Measurements from ENCODE around the gene ARHGAP26.

ARHGAP26 gene

DNA sequence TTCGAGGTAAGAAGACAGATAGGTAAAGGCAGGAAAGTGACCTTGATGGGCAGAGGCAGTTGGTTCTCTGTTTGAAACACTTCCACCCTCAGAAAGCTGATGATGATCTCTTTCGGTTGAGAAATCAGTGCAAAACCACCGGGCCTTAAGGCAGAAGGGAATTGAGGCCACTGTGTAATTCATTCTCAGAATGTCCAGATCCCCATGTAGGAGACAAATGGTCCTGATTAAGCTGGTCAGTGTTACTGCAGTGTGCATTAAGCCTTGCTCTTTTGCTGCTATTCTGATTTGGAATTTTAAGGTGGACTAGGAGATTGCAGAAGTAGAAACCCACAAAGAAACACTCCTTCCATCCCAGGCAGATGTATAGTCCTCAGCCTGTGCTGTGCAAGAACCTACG, 255.2 kb downstream of the ARHGAP26 start:
- DNase-seq: no peak

DNA sequence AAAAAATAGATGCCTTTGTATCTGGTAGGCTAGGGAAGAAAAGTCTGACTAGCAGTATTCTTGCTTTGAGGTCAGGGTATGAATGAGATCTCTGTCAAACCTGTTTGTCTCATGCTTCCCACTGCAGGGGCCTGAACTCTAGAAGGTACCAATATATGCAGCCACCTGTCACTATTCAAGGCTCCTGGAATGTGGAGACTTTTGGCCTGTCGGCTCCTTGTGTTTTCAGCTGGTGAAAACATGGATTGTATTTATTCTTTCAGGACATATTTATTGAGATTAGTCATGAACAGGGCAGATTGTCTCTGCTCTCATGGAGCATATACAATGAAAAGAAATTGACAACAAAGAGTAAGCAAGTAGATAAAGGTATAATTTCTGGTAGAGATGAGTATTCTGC, 255.8 kb downstream of the ARHGAP26 start:
- no peak for DNase-seq

DNA sequence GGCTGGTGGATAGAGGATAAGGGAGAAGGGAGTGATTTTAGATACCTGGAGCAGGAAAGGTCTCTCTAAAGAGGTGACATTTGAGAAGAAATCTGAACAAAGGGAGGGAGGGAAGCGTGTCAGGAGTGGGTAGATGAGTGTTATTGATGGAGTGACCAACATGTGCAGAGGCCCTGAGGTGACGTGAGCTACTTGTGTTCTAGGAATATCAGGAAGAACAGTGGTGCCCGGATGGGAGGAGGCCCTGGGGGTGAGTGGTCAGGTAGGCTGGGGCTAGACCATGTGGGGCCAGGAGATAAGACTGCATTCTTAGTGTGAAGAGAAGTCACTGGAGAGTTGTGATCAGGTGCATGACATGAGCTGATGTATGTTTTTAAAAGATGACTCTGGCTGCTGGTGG, 256.2 kb downstream of the ARHGAP26 start:
- no peak for DNase-seq

DNA sequence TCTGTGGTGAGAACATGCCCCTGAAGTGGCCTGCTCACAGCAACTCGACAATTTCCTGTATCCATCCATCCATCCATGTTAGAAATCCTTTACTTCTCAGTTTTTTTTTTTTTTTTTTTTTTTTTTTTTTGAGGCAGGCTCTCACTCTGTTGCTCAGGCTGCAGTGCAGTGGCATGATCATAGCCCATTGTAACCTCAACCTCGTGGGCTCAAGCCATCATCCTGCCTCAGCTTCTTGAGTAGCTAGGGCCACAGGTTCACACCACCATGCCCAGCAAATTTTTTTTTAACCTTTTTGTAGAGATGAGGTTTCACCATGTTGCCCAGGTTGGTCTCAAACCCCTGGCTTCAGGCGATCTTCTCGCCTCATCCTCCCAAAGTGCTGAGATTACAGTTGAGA, 259.1 kb downstream of the ARHGAP26 start:
- no peak for DNase-seq

DNA sequence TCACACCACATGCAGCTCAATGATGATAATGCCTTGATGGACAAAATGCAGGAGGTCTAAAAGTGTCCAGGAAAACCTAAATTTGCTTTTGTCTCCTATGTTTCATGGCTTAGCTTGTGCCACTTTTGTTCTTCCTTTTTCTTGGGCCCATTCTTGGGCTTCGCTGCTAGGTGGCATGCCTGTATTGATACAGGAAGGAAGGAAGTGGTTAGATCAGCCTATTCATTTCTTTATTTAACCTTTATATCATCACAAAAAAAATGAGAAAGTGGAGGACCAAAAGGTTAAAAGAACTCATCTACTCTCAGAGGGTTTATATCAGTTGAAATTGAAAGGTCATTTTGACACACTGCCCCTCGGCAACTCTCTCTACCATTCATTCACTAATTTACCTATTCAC, 260.2 kb downstream of the ARHGAP26 start:
- DNase-seq: no peak

DNA sequence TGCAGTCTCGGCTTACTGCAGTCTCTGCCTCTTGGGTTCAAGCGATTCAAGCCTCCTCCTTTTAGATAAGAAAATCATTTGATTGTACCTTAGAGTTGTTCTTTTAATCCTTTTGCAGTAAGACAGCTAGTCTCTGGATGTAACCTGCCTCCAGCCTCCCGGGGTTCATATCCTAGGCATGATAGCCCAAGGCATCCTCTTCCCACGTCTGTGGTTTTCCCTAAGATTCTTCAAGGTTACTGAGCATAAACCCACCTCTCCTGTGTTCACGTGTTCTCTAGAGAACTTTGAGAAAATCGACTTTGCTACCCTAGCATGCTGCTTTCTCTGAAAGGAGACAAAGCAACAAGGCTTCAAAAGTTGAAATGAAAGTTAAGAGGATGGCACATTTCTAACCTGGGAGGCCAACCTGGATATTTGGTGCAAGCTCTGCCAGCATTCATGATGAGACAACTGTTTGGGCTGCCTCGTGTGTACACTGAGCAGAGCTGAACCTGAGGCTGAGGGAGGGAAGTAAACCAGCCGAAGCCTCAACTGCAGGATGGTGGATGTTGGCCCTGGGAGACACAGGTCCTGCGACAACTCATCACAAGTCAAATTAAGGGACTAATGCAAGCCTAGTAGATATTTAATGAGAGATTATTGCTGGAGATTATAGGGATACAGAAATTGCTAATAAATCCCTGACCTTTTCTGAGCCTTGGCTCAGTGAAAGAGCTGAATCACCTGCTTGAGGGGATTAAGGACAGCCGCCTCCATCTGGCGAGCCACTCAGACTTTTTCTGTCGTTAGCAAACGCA, 261.8 kb downstream of the ARHGAP26 start:
- DNase-seq: no peak

DNA sequence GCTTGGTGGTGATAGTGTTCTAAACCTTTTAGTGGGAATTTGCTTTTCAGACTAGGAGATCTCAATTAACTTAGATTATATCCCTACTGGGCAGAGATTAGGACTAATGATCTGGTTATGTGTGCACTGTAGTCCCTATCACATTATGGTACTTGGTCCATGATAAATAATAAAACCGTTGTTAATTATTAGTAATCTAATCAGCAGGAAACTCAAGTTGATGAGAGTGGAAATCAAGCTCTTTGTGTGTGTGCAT, 262.3 kb downstream of the ARHGAP26 start:
- no peak for DNase-seq

DNA sequence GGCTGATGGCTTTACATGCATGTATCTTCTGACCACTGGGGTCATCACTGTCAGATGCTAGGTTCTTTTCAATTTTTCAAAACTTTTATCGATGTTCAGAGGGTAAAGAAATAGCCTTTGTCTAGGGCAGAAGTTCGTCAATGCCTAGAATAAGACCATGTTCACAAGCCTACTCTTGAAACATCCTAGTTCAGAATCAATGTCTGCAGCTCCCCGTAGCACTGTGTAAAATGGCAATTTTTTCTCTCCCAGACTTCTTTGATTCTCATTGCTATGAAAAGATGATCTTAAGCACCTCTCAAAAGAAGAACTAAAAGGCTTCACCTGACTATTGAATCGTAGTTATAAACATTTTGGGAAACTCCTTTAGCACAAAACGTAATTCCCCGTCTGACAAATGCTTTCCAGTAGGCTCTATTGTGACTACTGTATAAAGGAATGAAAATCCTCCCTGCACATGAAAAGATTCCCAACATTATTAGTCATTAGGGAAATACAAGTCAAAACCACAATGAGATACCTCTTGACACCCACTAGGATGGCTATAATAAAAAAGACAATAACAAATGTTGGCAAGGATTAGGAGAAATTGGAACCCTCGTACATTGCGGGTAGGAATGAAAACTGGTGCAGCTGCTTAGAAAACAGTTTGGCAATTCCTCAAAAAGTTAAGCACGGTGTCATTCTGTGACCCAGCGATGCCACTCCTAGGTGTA, 263.5 kb downstream of the ARHGAP26 start:
- no peak for DNase-seq

DNA sequence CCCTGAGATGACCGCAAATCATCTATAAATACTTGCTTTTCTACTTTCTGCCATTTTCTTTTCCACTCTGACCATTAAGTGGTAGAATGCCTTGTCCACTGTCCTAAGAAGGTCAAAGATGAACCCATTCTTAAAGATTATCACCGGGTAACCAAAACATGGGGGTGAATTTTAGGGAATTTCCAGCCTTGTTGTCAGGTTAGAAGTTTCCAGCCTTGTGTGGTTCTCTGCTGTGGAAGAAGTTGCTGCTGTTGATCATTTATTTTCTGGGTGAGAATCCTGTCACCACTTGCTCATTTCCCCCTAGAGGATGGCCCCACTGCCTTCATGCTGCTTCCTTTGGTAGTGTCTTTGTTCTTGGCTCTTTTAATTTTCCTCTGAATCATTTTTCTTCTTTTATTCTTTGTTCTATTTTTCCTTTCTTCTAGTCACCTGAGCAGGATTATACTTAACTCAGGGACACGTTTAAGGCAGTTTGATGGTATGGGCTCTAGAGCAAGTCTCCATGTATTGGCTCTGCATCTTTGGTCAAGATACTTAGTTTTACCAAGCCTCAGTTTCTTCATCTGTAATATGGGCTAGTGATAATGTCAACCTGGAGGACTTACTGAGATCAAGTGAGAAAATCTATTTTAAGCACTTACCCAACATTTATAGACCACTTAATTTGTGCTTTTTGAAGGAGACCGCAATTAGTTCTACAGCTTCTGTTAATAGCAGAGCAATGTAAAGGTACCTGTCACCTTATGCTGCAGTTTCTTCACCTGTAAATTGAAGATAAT, 266.2 kb downstream of the ARHGAP26 start:
- no peak for DNase-seq

DNA sequence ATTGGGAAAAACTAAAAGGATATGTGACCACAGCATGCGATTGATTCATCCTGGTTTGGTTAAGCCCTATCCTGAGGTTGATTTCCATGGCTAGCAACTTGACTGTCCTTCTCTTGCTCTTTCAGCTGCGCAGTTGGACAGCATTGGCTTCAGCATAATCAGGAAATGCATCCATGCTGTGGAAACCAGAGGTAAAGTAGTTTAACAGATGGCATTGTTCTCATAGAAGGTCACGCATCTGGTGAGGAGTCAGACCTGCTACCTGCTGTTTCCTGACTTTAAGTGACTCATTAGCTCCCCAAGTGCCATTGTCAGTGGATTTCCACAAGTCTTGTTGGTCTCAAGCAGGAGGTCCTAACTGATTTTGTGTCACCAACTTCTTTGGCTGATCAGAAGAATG, 266.9 kb downstream of the ARHGAP26 start:
- no peak for DNase-seq

DNA sequence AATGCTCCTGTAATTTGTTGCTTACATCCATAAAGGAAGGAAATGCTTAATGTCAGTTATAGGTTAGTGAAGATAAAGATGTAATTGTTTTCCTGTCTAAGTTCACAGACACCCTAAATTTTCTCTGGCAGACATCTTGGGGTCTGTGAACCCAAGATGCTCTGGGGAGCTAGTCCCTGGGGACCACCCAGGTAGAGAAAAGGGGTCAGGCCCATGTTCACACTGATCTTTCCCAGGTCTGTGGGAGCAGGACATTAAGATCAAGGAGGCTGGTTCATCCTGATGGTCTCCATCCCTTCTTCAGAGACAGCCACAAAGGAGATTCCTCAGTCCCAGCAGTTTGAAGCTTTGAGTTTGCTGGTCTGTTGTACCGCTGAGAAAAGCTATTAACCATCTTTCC, 267.5 kb downstream of the ARHGAP26 start:
- no peak for DNase-seq

DNA sequence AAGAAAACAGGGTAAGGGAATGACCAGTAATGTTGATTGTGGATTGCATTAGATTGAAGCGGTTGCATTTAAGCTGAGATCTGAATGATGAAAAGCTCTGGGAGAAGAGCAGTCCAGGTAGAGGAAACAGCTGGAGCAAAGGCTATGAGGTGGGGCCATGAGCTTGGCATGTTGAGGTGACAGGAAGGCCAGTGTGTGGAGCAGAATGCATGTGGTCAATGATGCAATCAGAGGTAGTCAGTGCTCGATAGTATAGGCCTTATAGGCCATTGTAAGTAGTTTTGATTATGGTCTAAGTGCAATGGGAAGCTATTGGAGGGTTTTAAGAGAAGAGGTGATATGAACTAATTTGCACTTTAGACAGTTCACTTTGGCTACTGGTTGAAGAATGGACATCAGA, 270.4 kb downstream of the ARHGAP26 start:
- DNase-seq: no peak

DNA sequence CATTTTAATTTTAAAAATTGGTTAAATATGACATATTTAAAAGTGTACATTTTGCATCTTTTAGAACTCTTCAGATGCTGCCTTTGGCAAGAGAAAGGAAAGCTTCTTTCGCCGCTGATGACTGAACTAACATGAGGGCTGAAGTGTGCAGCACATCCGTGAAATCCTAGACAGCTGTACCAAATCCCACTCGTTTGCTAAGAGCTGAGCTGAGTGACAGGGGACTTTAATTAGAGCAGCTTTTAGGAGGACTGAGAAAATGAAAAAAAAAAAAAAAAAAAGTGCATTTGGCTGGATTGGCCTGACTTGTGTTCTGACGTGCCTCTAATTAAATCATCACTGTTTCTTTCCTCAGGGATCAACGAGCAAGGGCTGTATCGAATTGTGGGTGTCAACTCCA, 271.3 kb downstream of the ARHGAP26 start:
- no peak for DNase-seq

DNA sequence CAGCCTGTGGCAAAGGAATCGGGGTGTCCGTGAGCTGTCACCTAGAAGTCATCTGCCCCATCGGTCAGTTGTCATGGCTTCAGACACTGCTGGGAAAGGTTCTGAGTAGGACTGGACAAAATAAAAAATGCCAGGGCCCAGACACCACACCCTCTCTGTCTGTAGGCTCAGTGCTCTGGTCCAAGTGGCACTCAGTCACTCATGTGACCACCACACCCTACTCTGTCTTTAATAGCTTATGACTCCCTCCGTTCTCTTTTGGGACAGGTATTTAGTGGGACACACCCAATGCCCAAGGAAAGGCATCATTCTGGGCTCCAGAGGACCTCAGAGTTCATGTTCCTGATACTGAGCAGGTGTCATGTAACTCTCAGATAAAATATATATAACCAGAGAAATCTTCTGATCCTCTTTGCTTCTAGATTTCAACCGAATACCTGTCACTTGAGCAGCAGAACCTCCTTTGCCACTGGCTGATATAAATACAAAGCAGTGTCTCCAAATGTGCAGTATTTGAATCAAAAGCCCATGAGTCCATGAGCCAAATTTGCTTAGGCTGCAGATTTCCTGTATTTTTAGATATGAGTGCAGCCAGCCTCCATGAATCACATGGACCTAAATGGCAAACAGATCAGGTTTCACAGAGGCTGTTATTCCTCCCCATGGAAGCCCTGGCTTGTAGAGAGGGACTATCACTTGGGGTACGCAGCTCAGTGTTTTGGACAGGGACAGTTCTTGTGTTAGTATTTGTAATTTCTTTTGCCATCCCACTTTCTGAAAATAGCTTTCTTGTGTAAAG, 272.0 kb downstream of the ARHGAP26 start:
- no peak for DNase-seq

DNA sequence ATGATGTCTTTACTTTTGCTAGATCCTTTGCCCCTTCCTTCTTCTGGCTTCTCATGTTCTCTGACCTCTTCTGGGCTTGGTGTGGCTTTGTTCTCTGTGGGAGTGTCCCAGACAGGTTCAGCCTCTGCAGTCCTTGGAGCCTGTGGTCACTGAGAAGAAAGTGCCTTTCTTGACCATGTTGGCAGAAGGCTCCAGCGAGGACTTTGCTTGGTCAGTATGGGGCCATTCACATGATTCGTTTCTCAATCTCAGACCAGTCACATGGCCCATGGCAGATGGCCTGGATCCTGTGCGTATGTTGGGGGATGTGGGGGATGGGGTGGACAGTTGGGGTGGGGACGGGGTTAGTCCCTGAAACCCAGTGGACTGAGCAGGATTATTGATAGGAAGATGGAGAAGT, 274.1 kb downstream of the ARHGAP26 start:
- DNase-seq: no peak

DNA sequence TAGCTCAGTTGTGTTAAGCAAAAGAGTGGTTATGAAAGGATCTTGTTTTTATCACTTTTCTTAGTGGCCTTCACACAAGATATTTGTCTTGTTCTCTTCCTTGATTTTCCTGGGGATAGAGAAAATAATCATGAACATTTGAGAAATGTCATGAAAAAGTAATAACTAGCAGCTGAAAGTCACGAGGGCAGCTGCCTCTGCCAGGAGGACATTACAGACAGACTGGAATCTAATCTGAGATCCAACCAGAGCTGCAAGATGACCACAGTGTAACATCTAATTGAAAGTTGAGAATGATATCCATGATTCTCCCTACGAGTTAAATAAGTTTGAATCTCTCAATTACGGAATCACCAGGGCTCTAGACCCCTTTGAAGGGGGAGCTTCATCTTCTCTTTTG, 274.9 kb downstream of the ARHGAP26 start:
- DNase-seq: no peak

DNA sequence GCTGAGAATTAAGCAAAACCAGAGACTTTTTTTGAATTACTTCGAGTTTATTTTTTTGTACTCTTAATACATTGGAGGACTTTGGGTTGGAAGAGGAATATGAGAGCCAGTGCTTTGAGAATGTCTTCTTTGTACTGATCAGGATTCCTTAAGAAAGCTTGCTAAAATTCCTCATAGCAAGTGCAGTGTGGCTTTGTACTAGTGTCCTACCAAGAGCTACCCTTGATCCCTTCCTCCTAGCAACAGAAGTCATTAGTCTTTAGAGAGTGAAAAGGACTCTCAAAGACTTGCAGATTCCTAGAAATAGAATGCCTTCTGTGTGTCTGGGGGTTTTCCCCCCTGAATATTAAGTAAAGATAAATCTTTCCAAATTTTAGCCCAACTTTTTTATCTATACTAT, 276.1 kb downstream of the ARHGAP26 start:
- DNase-seq: no peak

DNA sequence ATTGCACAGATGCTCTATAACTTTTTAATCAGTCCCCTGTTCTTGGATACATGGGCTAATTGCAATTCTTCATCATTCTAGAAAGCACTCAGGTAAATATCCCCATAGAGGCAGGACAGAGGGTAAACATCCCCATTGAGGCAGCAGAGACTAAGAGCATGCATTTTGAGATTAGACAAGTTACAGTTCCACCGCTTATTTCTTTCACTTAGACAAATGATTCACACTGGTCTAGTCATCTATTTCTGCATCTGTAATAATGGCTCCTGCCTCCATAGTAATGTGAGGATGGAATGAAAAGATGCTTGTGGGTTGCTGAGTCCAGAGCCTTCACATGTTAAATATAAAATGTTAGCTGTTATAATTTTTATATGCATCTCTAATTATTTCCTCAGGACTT, 276.9 kb downstream of the ARHGAP26 start:
- no peak for DNase-seq

DNA sequence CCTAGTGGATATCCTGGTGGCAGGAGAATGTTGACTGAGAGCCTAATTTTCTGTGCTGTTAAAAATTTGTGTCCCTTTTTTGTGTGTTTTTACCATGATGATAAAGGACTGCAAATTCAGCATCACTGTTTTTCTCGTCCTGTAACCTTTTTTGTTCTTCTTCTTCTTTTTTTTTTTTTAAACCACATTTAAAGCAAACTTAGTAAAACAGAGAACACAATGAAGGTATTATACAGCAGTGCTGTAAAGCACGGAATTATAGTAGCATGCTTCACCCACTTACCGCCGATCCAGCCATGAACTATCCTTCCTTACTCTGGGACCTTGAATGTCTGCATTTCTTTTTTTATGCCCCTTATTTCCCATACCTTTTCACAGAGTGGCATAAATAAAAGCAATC, 280.0 kb downstream of the ARHGAP26 start:
- no peak for DNase-seq

DNA sequence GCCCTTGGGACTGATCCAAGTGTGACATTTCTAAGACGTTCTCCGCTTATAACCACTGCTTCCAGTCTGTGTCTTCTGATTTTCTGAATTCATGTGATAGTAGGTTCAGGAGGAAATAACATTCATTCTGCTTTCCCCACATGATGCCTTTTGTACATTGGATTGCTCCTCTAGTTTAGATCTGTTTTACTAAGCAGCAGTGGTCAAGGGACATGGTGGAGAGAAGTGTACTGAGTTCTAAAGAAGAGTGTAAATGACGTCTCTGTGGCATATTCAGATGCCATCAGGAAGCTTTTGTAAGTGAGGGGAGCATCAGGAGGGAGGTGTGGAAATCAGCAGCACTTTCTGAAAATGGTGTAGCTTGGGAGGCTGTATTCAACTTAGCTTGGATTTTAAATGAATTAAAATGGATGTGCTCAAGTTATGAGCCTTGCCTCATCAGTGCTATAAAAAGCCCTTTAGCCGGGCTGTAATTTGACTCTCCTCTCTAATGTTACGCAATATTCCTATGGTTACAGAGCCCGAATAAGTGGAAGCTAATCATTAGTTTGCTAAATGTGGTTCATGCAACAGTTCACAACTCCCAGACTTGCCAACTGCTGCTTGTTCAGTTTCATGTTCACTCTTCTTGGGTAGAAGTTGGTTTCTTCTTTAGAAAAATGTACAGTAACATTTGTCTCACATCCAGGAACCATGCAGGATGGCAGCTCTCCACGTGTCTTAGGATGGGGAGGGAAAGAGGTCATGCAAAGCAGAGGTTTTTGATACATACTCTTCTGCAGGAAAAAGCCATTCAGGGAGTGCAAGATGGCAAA, 281.3 kb downstream of the ARHGAP26 start:
- no peak for DNase-seq

DNA sequence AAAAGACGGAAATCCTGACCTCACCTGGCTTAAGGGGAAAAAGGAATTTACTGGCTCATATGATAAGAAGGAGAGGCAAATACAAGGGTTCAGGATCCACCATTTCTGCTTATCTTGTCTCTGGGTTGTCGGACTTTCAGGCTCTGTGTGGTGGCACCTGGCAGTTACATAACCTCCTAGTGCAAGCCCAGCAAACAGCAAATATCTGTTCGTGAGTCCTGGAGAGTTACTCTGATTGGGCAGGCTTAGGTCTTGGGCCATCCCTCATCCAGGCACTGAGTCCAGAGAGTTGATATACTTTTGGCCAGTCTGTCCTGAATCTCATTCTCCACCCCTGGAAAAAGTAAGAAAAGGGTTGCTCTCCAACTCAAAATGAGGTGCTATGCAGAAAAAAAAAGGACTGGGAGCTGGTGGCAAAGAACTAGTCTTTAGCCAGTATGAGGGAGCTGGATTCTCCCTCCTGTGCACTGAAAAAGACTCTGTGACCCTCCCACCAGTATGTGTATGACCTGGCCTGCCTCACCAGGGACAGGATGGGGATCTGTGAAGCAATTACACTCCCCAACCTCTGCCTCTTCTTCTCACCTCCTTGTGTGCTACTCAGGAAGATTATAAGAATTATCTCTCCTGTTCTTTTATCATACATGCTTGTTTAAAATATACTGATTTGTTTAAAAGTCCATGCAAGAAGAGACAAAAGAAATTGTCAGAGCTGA, 282.9 kb downstream of the ARHGAP26 start:
- DNase-seq: no peak

DNA sequence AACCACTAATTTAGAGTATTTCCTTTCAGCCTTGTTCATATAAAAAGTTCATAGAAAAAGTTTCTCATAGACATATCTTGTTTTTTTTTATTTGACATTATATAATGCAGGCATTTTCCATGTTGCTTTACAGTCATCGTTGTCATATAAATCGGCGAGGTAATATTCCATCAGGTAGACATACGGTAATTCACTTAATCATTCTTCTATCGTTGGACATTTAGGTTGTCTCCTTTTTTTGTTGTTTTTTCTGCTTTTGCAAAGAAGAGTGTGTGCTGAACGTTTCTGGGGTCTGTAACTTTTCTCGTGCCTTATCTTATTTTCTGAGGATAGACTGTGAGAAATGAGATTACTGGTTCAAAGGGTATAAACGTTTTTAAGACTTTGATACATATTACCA, 283.6 kb downstream of the ARHGAP26 start:
- no peak for DNase-seq
